ENCODE data around the gene OLFML2A.
"Not testable (repeated sequence)": the region's sequence is repeated elsewhere in the genome, so short reads cannot be mapped to it uniquely, and the experiment has no call there.

Gene OLFML2A

GRCh38 chr9:124828489-124829333 is 51.8 kb downstream of the OLFML2A start:
- DNase-seq (ENCODE audit: low spot score), result no peak

- no peak for DNase-seq (ENCODE audit: low spot score)
Observed at GRCh38 chr9:124829334-124829669, 52.4 kb downstream of the OLFML2A start.

GRCh38 chr9:124830593-124830992 is 53.7 kb downstream of the OLFML2A start:
- DNase-seq (ENCODE audit: low spot score), result no peak

GRCh38 chr9:124831642-124832364 is 54.9 kb downstream of the OLFML2A start:
- no peak for DNase-seq (ENCODE audit: low spot score)

- DNase-seq (ENCODE audit: low spot score), result no peak
Observed at GRCh38 chr9:124834591-124834990, 57.7 kb downstream of the OLFML2A start.

- DNase-seq (ENCODE audit: low spot score), result no peak
Observed at GRCh38 chr9:124835026-124835557, 58.2 kb downstream of the OLFML2A start.

- not testable (repeated sequence) for DNase-seq (ENCODE audit: low spot score)
Observed at GRCh38 chr9:124838132-124838531, 61.2 kb downstream of the OLFML2A start.

GRCh38 chr9:124838567-124839275 is 61.8 kb downstream of the OLFML2A start:
- DNase-seq (ENCODE audit: low spot score), result not testable (repeated sequence)

GRCh38 chr9:124839612-124840299 is 62.8 kb downstream of the OLFML2A start:
- peak; percentile 33 for DNase-seq (ENCODE audit: low spot score)

- no peak for DNase-seq (ENCODE audit: low spot score)
Observed at GRCh38 chr9:124840300-124840833, 63.4 kb downstream of the OLFML2A start.

GRCh38 chr9:124841075-124841821 is 64.3 kb downstream of the OLFML2A start:
- DNase-seq (ENCODE audit: low spot score), result no peak

GRCh38 chr9:124843456-124844034 is 66.6 kb downstream of the OLFML2A start:
- DNase-seq (ENCODE audit: low spot score), result no peak

- DNase-seq (ENCODE audit: low spot score), result no peak
Observed at GRCh38 chr9:124844291-124844690, 67.4 kb downstream of the OLFML2A start.

- not testable (repeated sequence) for DNase-seq (ENCODE audit: low spot score)
Observed at GRCh38 chr9:124846467-124846866, 69.5 kb downstream of the OLFML2A start.

GRCh38 chr9:124846969-124847368 is 70.0 kb downstream of the OLFML2A start:
- no peak for DNase-seq (ENCODE audit: low spot score)

- DNase-seq (ENCODE audit: low spot score), result no peak
Observed at GRCh38 chr9:124849801-124850200, 72.9 kb downstream of the OLFML2A start.

GRCh38 chr9:124852121-124852828 is 75.3 kb downstream of the OLFML2A start:
- DNase-seq (ENCODE audit: low spot score), result no peak

- DNase-seq (ENCODE audit: low spot score), result peak; percentile 71
Observed at GRCh38 chr9:124852829-124853531, 76.0 kb downstream of the OLFML2A start, which contains the start of gene WDR38. Gene WDR38, plus strand, starts transcription at chr9:124853460. Its CDS starts 72 bp downstream, at chr9:124853532.

GRCh38 chr9:124853605-124854143 is 76.7 kb downstream of the OLFML2A start:
- DNase-seq (ENCODE audit: low spot score), result peak; percentile 31

Data from cerebellar cortex (tissue), 1 donor.